Adipose tissue (tissue), 3 donors: ENCODE measurements around the gene NPAS3. TPM values are rescaled to one million over a fixed set of nuclear protein-coding genes. Genes with fewer than 3 reads are reported as not detected.

Experiments used
- H3K27ac ChIP-seq: one replicate; pipeline ENCODE4 v1.5.1; 2013; ENCODE audit warnings: low read depth, low read length
- WGBS, 3 donors: extraction: QIAGEN DNeasy Blood & Tissue Kit; methylation state at CpG; one replicate each; pipeline ENCODE4 v1.1.7; 2013; 5-methylcytosine and 5-hydroxymethylcytosine counted together
- polyA plus RNA-seq, 3 donors: library from polyadenylated mRNA; stranded (reverse); fragments of 200-250 nt; gene quantifications; one replicate each; pipeline ENCODE4 v1.2.3, GENCODE V29; 2013
- donor health status: healthy with polysubstance abuse.
- donor health status: Bipolar disorder and iron deficiency.
- donor health status: healthy.

NPAS3 gene
- polyA plus RNA-seq, 3 donors: 0.26 to 2.8 (median 0.51) TPM

GRCh38 chr14:33120966-33121365 is 182.3 kb downstream of the NPAS3 start:
- no peak overlapping the region for H3K27ac ChIP-seq
- WGBS, 3 donors: 81 to 83% (median 82%) methylated on average over 4 of the region's 4 CpGs

DNA sequence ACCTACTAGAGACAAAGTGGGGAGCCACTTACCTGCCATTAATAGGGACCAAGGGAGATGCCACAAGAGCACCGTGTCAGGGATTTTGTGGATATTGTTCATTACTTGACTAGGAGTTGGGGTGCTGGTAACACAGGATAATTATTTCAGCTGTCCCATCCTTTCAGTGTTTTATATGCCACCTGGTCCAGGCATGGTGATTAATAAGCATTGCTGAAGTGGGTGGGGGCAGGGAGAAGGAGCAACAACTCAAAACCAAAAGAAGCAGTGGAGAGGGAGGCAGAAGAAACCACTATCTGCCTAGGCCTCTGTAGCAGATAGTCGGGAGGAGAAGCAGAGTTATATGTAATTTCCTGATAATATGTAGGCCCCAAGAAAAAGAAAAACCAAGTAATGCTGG is 184.6 kb downstream of the NPAS3 start:
- no peak overlapping the region for H3K27ac ChIP-seq
- WGBS, 3 donors: 72 to 88% (median 76%) methylated on average over 2 of the region's 2 CpGs

- 92 to 96% (median 95%) methylated on average over 1 of the region's 1 CpG for WGBS, 3 donors
- H3K27ac ChIP-seq: no peak overlapping the region
Measured at GRCh38 chr14:33126433-33126832, 187.8 kb downstream of the NPAS3 start.

DNA sequence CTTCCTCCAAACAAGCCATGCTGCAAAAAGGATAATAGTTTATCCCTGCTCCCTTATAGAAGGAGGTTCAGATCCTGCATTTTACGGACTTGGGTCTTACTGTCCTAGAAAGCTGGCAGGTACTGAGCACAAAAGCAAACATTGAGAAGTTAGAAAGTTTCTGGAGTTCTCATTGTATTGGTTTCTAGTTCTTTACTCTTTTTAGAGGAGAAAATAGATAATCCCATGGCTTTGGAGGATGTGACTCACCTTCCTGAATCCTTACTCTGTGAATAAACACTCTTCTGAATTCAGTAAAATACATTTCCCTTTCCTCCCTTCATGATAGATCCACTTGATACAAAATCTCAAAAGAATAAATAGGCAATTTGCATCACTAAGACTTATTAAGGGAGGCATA is 188.9 kb downstream of the NPAS3 start:
- WGBS, 3 donors: 73 to 76% (median 74%) methylated on average over 1 of the region's 1 CpG
- no peak overlapping the region for H3K27ac ChIP-seq

GRCh38 chr14:33131801-33132200 is 193.1 kb downstream of the NPAS3 start:
- 48 to 93% (median 93%) methylated on average over 2 of the region's 2 CpGs for WGBS, 3 donors
- no peak overlapping the region for H3K27ac ChIP-seq

DNA sequence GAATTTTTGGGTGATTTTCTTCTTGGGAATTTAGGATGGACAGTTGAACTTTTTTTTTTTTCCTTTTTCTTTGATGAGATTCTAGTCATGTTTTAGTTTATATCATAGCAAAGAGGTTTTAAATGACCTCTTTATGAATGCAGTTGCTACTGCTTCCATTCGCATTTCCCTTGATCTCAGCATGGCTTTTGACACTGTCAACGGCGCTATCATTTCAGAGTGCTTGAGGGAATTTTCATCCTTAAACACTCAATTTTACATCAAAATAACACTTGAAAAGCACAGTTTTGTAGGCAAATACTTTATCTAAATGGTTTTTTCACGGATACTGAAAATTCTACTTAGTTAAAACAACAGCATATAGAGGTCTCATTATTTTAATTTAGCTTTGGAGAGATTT is 195.5 kb downstream of the NPAS3 start:
- WGBS, 3 donors: 75 to 96% (median 91%) methylated on average over 4 of the region's 4 CpGs
- no peak overlapping the region for H3K27ac ChIP-seq

DNA sequence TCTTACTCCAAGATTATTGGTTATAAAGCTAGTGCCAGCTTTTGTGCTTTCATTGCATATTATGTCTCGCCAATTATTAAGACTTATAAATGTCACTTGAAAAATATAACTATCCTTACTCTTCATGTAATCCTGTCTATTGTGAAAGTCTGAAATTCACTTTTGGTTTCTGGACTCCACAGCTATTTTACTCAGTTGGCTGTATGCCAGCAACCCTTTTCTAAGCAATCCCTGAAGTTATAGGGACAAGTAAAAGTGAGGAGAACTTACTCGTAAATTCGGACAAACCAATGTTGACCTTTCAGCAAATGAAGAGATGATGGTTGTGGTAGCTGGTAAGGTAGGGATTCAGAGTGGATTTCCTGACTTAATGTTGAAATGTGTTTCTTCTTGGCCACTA is 196.3 kb downstream of the NPAS3 start:
- WGBS, 3 donors: 82 to 87% (median 84%) methylated on average over 3 of the region's 3 CpGs
- no peak overlapping the region for H3K27ac ChIP-seq

DNA sequence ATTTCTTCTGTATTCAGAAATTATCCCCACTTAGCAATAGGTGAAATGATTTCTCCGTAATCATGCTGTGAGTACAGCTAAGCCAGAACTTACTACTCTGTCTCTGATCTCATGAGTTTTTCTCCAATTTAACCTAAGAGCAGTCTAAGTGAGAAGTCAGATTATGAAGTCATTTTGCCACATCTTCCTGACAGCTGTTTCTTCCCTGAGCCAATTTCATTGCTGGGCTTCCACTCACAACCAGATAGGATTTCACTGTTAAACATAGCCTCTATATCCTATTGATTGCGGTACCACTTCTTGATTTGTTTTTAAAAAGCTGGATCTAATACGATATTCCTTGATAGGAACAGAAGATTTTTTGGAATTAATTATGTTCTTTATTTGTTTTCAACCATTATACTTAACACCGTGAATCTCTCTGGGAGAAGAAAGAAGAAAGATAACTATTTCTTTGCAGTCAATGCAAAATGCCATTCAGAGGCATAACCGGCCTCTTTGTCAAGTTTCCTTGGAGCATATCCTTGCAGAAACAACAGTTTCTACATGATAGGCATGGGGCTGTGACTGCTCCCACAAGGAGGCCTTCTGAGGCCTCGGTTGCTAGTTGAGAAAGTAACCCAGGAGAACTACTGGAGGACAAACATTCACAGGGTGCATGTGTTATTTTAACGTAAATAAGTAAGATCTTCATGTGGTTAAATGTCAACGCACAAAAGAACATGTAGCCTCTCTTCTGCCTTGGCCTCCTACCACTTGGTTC is 212.2 kb downstream of the NPAS3 start:
- WGBS, 3 donors: 92 to 99% (median 95%) methylated on average over 8 of the region's 8 CpGs
- no peak overlapping the region for H3K27ac ChIP-seq

DNA sequence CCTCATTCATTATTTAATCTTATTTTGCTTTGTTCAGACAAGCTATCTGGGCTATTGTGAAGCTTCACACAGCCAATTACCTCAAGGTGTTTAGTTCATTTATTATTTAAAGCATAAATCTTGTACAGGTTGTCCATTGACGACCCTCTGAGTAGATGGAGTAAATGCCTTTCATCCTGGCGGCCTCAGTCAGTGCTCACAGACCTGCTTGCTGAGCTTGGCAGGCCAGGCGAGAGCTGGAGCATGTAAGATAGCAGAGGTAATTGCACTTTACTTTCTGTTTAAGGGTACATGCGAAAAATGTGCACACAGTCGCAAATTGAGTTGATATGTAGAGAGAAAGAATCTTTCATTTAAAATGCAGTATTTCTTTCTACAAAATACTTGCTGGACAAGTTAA is 224.4 kb downstream of the NPAS3 start:
- H3K27ac ChIP-seq: no peak overlapping the region
- WGBS, 3 donors: 89 to 93% (median 93%) methylated on average over 5 of the region's 5 CpGs

GRCh38 chr14:33163600-33163999 is 224.9 kb downstream of the NPAS3 start:
- 94 to 97% (median 94%) methylated on average over 2 of the region's 2 CpGs for WGBS, 3 donors
- no peak overlapping the region for H3K27ac ChIP-seq

GRCh38 chr14:33165144-33165925 is 226.7 kb downstream of the NPAS3 start:
- H3K27ac ChIP-seq: no peak overlapping the region
- 54 to 72% (median 69%) methylated on average over 8 of the region's 8 CpGs for WGBS, 3 donors

DNA sequence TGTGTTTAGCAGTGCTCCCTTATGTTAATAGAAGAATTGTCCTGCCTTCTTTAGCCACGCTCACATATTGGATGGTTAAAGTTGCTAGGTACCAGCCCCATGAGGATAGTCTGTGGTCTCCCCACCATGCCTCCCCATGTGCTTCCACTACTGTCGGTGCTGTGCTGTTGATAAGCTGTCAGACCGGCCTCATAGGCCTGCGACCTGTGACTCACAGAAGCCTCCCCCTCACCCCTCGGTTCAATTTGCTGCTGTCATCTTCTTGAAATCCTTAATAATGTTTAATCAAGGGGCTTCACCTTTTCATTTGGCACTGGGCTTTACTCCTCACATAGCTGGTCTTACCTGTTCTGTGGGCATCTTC is 227.2 kb downstream of the NPAS3 start:
- no peak overlapping the region for H3K27ac ChIP-seq
- 85 to 89% (median 89%) methylated on average over 5 of the region's 5 CpGs for WGBS, 3 donors

DNA sequence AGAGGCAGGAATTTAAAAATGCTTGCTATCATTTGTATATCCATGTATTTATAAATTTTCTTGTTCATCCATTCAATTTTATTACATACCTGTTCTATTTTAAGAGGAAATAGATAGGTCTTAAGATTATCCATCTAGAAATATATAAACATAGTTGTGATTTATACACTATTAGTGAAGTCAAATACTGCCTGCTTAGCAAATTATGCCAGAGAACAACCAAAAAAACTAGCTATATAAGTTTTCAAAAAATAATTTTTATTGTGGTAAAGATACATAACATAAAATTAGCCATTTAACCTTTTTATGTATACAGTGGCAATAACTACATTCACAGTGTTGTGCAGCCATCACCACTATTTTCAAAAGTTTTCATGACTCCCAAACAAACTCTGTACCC is 237.3 kb downstream of the NPAS3 start:
- H3K27ac ChIP-seq: no peak overlapping the region

GRCh38 chr14:33184587-33184986 is 245.9 kb downstream of the NPAS3 start:
- WGBS, 3 donors: 58 to 61% (median 59%) methylated on average over 2 of the region's 2 CpGs
- no peak overlapping the region for H3K27ac ChIP-seq

- H3K27ac ChIP-seq: no peak overlapping the region
Measured at GRCh38 chr14:33186656-33187055, 248.0 kb downstream of the NPAS3 start.

DNA sequence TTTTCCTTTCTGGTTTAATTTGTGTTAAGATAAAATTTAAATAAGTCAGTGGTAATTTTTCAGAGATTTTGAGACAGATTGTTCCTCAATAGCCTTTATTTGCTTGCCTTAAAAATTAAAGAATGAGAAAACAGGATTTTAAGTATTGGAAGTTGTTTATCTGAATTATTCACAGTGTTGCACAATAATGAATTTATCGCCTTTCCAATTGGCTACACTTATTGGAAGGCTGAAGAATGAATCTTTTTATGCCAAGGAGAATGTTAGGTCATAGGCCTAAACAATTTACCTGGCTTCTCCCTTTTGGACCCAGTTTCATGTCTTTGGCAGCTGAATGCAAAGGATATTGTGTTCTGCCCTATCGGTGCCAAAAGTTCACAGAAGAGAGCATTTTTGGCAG is 250.2 kb downstream of the NPAS3 start:
- 46 to 70% (median 55%) methylated on average over 2 of the region's 2 CpGs for WGBS, 3 donors
- no peak overlapping the region for H3K27ac ChIP-seq

DNA sequence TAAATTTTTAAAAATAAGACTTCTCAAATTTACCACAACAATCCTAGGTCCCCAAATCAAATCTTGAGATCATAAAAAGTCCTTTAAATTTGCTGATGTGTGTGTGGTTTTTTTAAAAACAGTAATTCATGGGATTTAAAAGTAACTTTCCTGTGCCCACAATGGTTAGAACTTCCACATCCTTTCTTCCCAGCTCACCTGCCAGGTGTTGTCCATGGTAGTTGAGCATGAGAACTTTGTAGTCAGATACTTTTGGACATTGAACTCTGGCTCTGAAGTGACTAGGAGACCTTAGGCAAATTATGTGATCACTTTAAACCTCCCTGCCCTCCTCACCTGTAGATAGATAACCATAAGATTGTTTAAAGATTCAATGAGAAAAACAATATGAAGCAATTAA is 253.2 kb downstream of the NPAS3 start:
- no peak overlapping the region for H3K27ac ChIP-seq

DNA sequence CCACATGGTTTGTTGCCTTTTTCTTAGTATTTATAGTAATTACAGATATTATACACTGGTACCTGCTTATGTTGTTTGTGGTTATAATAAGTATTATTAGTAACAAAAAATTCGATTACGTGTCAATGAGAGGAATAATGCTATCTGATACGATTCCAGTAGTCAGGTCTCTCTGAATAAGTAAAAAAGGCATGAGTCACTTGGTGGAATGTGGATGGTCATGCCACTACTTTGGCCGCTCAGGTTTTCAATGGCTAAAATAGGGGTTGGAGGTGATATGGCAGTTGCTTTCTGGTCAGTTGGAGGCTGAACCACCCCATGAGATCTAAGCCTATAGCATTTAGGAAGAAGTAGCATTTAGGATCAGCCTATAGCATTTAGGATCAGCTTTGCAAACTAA is 255.9 kb downstream of the NPAS3 start:
- no peak overlapping the region for H3K27ac ChIP-seq
- 93 to 96% (median 95%) methylated on average over 4 of the region's 4 CpGs for WGBS, 3 donors

DNA sequence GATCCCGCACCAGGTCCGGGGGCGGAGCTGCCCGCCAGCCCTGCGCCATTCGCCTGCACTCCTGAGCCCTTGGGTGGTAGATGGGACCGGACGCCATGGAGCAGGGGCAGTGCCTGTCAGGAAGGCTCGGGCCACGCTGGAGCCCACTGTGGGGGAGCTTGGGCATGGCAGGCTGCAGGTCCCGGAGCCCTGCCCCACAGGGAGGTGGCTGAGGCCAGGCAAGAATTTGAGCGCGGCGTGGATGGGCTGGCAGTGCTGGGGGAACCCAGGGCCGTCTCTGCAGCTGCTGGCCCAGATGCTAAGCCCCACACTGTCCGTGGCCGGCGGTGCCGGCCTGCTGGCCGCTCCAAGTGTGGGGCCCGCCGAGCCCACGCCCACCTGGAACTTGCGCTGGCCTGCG is 260.0 kb downstream of the NPAS3 start:
- no peak overlapping the region for H3K27ac ChIP-seq
- WGBS, 3 donors: 95 to 98% (median 97%) methylated on average over 18 to 25 of the region's 25 CpGs

DNA sequence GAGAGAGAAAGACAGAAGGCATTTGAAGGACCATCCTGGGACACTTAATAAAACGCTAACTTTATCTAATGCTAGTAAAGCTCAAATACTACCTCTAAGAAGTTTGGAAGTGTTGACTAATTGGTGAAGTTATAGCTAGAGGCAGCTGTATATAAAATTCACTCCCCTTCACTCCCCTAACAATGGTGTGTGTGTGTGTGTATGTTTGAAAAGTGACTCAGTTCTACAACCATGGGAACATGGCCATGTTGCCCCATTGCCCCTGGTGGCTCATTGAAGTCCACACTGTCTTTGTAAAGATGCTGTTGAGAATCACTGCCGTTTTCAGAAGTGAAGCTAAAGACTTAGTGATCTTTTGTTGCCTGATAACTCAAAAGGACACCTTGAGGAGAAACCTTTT is 262.4 kb downstream of the NPAS3 start:
- WGBS, 3 donors: 86 to 87% (median 87%) methylated on average over 2 of the region's 2 CpGs
- H3K27ac ChIP-seq: no peak overlapping the region
